Stimulated activated CD4-positive, alpha-beta T cell treated with anti-CD3 and anti-CD28 coated beads, Interleukin-4, amount 100 ng/mL, for 48 hours (primary cell): ENCODE measurements around the gene DIPK1C.

Source experiments
- DNase-seq, 2 donors: peaks; one replicate each; pipeline ENCODE4 v3.0.0-alpha.2; 2020; ENCODE audit warnings: low read depth in 2 of 2

The DIPK1C gene

DNA sequence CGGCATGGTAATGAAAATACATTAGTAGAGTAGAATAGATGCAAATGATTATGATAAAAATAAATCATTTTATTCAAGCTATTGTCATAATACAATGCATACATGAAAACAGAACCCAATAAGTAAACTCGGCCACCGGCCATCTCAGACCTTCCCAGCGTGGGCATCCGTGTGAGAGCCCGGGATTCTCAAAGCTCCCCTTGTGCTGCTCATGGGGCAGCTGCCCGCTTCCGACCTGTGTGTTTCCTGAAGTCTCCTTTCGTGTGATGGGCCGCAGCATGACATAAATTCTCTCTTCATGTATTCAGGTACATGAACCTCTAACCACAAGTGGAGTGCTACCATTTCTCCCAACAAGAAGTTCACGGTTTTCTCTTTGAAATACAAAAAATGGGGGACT is 25.6 kb upstream of the DIPK1C start:
- no peak for DNase-seq

- no peak for DNase-seq
Observed at GRCh38 chr18:74480149-74480651, 23.1 kb upstream of the DIPK1C start.

- DNase-seq = no peak
Observed at GRCh38 chr18:74479486-74480148, 22.5 kb upstream of the DIPK1C start.

DNA sequence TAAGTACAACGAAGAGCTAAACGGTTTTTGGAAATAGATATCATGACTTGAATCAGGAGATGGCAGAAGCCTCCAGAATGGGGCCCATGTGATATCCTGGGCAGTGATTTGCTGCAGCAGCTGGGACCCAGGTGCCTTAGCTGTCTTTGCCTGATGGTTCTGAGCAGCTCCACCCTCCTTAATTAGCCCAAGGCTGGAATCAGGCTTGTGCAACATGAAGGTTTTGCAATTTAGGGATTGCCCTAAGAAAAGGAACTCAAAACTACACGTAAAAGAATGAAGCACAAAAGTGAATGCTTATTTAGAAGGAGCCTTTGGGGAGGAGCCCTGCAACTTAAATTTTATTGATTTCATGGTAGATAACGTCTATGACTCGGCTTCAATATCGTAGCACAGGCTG is 21.8 kb upstream of the DIPK1C start:
- DNase-seq = no peak

DNA sequence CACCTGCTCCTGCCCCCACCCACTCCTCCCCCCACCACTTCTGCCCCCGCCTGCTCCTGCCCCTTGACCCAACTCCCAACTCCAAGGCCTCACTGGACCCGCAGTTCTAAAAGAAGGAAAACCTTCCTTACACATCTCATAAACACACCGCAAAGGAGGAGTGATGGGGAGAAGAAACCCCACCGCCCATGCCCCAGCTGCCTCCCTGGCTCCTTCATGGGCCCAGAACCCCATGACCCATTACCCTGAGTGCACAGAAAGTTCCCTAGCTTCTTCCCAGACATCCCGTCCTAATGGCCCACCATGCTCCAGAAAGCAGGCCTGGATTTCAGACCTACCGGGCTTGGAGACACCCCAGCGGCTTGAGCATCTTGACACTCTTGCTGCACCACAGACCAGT is 21.2 kb upstream of the DIPK1C start:
- DNase-seq = no peak

- no peak for DNase-seq
Observed at GRCh38 chr18:74477771-74478170, 20.7 kb upstream of the DIPK1C start.

- no peak for DNase-seq
Observed at GRCh38 chr18:74476140-74476539, 19.0 kb upstream of the DIPK1C start.

GRCh38 chr18:74473976-74474640 is 17.0 kb upstream of the DIPK1C start:
- no peak for DNase-seq

DNA sequence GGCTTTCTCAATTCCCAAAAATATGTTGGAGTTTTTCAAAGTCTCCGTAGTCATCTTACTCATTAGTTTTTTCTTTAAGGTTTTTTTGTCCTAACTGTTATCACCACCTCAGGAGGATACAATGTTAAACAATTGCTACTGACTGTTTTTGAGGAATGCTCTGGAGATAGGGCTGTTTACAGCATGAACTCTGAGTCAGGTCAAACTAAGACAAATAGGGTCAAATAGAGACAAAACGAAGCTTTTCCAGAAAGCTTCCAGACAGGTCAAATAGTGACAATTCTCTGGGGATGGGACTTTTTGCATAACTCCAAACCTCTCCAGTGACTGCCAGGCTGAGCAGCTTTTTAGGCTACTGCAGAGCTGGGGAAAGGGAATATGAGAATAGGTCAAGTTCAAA is 15.2 kb upstream of the DIPK1C start:
- DNase-seq = no peak

- no peak for DNase-seq
Observed at GRCh38 chr18:74468547-74469061, 11.5 kb upstream of the DIPK1C start.

- DNase-seq = no peak
Observed at GRCh38 chr18:74465775-74466174, 8.7 kb upstream of the DIPK1C start.

DNA sequence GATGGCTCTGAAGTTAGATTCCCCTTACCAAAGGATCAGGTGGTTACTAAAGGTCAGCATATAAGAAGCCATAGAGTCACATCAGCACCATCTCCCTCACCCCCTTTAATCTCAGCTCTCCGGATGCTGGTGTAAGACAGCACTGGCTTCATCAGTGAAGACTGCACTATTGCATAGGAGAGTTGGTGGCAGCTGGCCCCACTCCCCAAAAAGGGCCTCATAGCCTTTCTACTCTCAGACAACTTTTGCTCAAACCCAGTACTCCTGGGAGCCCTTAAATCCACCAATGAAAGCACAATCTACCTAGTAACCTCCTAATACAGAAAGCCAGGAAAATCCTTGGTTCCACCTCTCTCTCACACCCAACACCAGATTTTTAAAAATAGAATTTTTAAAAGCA is 6.9 kb upstream of the DIPK1C start:
- no peak for DNase-seq

DNA sequence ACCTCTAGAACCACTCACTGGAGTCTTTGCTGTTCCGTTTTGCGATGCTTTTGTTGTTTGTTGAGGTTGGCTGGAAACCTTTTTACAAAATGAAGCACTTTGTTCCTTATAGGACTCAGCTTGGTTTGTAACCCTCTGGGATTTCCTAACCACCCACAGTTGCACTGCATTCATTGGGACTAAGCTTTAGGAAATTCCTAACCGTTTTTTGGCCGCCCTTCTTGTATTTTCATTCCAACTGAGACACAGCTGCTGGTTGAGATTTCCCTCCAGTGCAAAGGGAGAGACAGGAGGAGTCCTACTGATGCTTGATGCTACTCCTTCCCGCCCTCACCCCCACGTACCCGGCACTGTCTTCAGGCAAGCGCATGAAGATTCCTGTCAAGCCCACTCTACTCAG is 6.1 kb upstream of the DIPK1C start:
- no peak for DNase-seq

- DNase-seq = no peak
Observed at GRCh38 chr18:74460825-74461224, 3.7 kb upstream of the DIPK1C start.

GRCh38 chr18:74459889-74460288 is 2.8 kb upstream of the DIPK1C start:
- DNase-seq = no peak

DNA sequence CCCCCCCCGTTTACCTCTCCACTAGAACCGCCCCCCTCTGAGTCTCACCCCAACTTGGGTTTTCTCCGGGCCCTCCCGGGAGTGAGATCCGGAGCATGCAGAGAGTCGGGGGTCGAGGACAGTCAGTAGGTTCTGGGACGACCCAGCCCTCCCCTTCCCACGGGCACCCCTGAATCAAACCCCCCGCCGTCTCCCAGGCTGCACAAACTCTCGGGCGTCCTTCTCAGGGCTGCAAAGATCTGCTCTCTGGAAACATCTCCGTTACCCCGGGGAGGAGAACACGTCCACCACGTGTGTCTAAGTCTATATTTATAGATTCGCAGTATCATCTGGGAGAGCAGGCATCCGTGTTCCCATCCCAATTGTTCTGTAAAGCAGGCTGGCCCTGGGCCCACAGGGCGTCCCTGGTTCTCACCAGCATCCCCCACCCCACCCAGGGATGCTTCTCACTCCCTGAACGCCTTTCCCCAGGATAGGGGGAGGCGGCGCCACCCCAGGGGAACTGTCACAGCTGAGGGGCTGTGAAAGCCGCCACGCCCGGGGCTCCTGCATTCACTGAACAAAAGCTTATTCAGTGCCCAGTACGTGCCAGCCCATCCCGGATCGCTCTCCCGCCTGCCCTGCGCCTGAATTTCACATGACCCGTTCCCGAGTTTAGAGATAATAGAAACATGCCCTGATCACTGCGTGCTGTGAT is 765 bp upstream of the DIPK1C start:
- DNase-seq = no peak

DNA sequence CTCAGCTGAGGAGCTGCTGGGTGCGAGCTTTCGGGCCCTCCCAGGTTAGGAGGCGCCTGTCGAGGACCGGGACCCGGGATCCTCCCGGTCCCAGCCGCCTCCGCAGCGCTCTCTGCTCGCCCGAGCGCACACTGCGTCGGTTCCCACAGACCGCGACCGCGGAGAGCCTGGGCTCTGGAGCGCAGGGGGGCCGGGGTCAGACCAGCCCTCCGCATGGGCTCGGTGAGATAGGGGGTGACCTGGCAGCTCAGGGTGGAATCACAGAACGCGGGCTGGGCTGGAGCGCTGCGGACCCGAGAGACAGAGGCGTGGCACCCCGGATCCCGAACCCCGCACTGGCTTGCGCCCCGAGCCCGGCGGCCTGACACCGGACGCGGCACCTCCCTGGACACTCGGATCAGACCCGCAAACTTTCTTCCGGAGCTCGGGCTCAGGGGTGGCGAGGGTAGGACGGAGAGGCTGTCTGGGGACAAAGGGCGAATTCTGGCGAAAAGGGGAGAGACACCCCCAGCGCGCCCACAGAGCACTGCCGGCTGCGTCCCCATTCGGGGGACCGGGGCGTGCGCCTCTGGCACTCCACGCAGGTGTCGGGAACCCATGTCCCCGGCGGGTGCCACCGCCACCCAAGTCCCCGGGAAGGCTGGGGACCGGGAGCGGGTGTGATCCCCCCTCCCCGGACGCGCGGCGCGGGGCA is 612 bp downstream of the DIPK1C start:
- no peak for DNase-seq

- DNase-seq = no peak
Observed at GRCh38 chr18:74456017-74456348, 1.1 kb downstream of the DIPK1C start.

DNA sequence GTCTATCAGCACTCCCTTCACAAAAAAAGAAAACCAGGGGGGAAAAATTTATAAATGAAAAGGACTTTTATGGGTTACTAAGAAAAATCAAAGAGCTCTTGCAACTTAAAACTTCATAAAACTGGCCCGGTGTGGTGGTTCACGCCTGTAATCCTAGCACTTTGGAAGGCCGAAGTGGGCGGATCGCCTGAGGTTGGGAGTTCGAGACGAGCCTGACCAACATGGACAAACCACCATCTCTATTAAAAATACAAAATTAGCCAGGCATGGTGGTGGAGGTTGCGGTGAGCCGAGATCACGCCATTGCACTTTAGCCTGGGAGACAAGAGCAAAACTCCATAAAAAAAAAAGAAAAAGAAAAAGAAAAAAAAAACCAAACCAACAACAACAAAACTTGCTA is 1.7 kb downstream of the DIPK1C start:
- no peak for DNase-seq

DNA sequence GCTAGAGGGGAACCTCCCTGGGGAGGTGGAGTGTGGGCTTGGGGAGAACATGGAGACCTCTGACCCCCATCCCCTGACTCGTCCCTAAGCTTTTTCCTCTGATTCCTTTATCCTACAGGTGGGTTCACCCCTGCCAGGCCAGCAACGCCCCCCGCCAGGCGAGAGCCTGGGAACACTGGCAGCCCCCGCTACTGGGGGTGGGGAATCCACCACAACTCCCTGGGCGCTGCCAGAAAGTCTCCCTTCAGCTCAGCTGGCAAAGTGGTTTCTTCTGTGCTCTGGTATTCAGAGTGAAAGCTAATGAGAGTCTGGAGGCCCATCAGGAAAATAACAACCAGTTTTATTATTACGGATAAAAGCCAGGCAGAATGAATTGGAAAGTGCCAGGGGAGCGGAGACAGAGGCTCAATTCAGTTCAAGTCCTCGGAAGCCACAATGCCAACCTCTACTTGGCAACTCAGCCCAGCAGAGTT is 2.8 kb downstream of the DIPK1C start:
- no peak for DNase-seq

DNA sequence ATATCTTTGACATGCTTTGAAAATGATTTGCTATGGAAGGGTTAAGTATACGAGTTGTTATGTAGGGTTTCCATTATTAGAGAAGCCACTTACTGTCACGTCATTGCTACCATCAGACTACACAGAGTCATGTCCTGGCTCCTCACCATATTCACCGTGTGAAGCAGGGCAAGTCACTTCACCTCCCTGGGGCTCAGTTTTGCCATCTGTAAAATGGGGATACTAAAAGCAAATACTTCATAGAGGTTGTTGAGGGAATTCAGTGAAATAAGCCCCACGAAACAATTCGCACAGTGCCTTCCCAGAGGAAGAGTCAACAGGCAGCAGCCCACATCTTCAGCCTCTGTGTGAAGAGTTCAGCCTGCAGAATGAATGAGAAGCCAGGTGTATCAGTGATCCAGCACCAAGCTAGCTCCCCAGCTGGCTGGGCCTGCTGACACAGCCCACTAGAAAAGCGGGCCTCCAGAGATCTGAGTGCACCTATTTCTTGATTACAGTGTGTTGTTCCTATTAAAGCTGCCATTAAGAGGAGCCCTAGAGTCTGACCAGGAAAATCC is 3.4 kb downstream of the DIPK1C start:
- DNase-seq = no peak

DNA sequence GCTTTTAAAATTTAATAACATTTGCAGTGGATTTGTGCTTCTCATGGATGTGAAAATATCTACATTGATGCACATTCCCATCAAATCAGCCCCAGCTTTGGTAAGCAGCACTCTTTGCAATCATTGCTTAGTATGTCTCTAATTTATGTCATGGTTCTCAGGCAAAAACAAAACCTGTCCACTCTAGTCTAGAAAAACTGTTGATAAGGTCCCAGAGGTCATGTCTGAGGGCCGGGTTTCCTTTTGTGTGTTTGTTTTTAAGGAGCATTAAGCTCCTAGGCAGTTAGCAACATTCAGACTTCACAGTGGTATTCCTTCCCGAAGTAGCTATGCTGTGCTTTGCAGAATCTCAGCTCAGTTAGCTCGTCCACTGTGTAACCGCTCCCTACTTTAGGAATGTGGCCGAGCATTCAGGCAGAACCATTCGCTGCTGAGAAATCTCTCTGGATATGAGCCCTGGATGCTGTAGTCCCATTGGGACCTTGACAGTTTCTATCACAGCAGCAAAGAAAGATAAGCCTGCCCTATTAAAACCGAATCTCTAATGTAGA is 4.0 kb downstream of the DIPK1C start:
- no peak for DNase-seq
